GM23338 (cell line): ENCODE measurements around the gene MPHOSPH9. TPM values are rescaled to one million over a fixed set of nuclear protein-coding genes. Genes with fewer than 3 reads are reported as not detected.

Experiments
- ATAC-seq: fragments of 200-7000 bp; cut with Tn5 transposase; 3 replicates; pipeline ENCODE4 v1.9.1; 2020
- DNase-seq: peaks from one replicate; pipeline ENCODE4 v3.0.0-alpha.2; 2015; ENCODE audit warnings: low spot score
- H2AFZ ChIP-seq: fragments of 200-600 bp; sonication (generic); 2 replicates; pipeline ENCODE4 v1.8.0; 2016; ENCODE audit warnings: antibody characterized with exemption, mild to moderate bottlenecking, moderate library complexity
- H3F3A ChIP-seq: fragments of 200-600 bp; sonication (generic); replicated peaks from 2 replicates; pipeline ENCODE4 v1.8.0; 2017; ENCODE audit warnings: antibody characterized with exemption, mixed run types, low read depth
- H3K27ac ChIP-seq: fragments of 200-600 bp; sonication (generic); 2 replicates; pipeline ENCODE4 v1.6.1; 2016; ENCODE audit warnings: low read depth
- H3K27me3 ChIP-seq: fragments of 200-600 bp; sonication (generic); 2 replicates; pipeline ENCODE4 v1.8.0; 2016; ENCODE audit warnings: mild to moderate bottlenecking, mixed run types, moderate library complexity; ENCODE audit not compliant: insufficient read depth
- H3K36me3 ChIP-seq: fragments of 200-600 bp; sonication (generic); 2 replicates; pipeline ENCODE4 v1.8.0; 2016; ENCODE audit warnings: mild to moderate bottlenecking; ENCODE audit not compliant: insufficient read depth
- H3K4me1 ChIP-seq: fragments of 200-600 bp; sonication (generic); 2 replicates; pipeline ENCODE4 v1.8.0; 2016; ENCODE audit warnings: mild to moderate bottlenecking, moderate library complexity; ENCODE audit not compliant: insufficient read depth
- H3K4me2 ChIP-seq: fragments of 200-600 bp; sonication (generic); 2 replicates; pipeline ENCODE4 v1.7.1; 2017; ENCODE audit warnings: mixed run types
- H3K4me3 ChIP-seq: fragments of 200-600 bp; sonication (generic); 2 replicates; pipeline ENCODE4 v1.6.1; 2016; ENCODE audit warnings: mixed run types
- H3K79me2 ChIP-seq: fragments of 200-600 bp; sonication (generic); replicated peaks from 2 replicates; pipeline ENCODE4 v1.8.0; 2017; ENCODE audit warnings: mild to moderate bottlenecking; ENCODE audit not compliant: insufficient read depth
- H3K9me2 ChIP-seq: fragments of 200-600 bp; sonication (generic); 2 replicates; pipeline ENCODE4 v1.8.0; 2017; ENCODE audit not compliant: insufficient read depth
- H4K20me1 ChIP-seq: fragments of 200-600 bp; sonication (generic); replicated peaks from 2 replicates; pipeline ENCODE4 v1.8.0; 2017; ENCODE audit warnings: mild to moderate bottlenecking; ENCODE audit not compliant: insufficient read depth
- H3K27ac Mint-ChIP-seq: 2 replicates; pipeline ENCODE4 v1.8.0; 2020; ENCODE audit warnings: inconsistent platforms, mild to moderate bottlenecking, moderate library complexity, mixed read lengths
- H3K27me3 Mint-ChIP-seq: 3 replicates; pipeline ENCODE4 v1.8.0; 2022; ENCODE audit warnings: low read depth, mild to moderate bottlenecking, moderate library complexity, mixed read lengths, inconsistent platforms; ENCODE audit not compliant: insufficient read depth, poor library complexity
- H3K36me3 Mint-ChIP-seq: 3 replicates; pipeline ENCODE4 v1.8.0; 2021; ENCODE audit warnings: low read depth, mild to moderate bottlenecking, inconsistent platforms, moderate library complexity, mixed read lengths
- H3K4me1 Mint-ChIP-seq: 3 replicates; pipeline ENCODE4 v1.8.0; 2020; ENCODE audit warnings: mild to moderate bottlenecking, inconsistent platforms, mixed read lengths
- H3K4me3 Mint-ChIP-seq: 3 replicates; pipeline ENCODE4 v1.8.0; 2021; ENCODE audit warnings: moderate library complexity, mild to moderate bottlenecking, inconsistent platforms, mixed read lengths
- H3K9me3 Mint-ChIP-seq: 3 replicates; pipeline ENCODE4 v1.8.0; 2020; ENCODE audit warnings: moderate library complexity, mild to moderate bottlenecking, inconsistent platforms, mixed read lengths
- CREB1 ChIP-seq: fragments of 250-450 bp; sonication (Bioruptor Pico); IDR thresholded peaks from 2 replicates; pipeline ENCODE4 v1.5.0; 2020; ENCODE audit warnings: low read depth, mild to moderate bottlenecking, moderate library complexity
- CTCF ChIP-seq, 2 experiments: fragments of 200-600 bp in 1 of 2; sonication (generic) in 1 of 2; conservative IDR thresholded peaks; 2 replicates each; pipeline versions ENCODE4 v1.5.1 to v1.6.1; 2016 to 2017; ENCODE audit warnings: antibody characterized with exemption in 2 of 2, low read depth in 2 of 2, mild to moderate bottlenecking in 2 of 2, moderate library complexity in 1 of 2
- EZH2 ChIP-seq: fragments of 200-600 bp; sonication (generic); IDR thresholded peaks from one replicate; pipeline ENCODE4 v1.8.0; 2017; ENCODE audit warnings: antibody characterized with exemption, mild to moderate bottlenecking, low read depth; ENCODE audit not compliant: unreplicated experiment
- EZH2phosphoT487 ChIP-seq: fragments of 200-600 bp; sonication (generic); IDR thresholded peaks from one replicate; pipeline ENCODE4 v1.8.1; 2018; ENCODE audit warnings: antibody characterized with exemption; ENCODE audit not compliant: unreplicated experiment
- NANOG ChIP-seq: IDR thresholded peaks from 2 replicates; pipeline ENCODE4 v1.6.1; 2016; ENCODE audit warnings: antibody characterized with exemption, borderline replicate concordance
- POLR2AphosphoS5 ChIP-seq: IDR thresholded peaks from 2 replicates; pipeline ENCODE4 v1.6.1; 2016; ENCODE audit warnings: antibody characterized with exemption, low read depth
- REST ChIP-seq: IDR thresholded peaks from one replicate; pipeline ENCODE4 v1.6.1; 2018; ENCODE audit warnings: antibody characterized with exemption; ENCODE audit not compliant: unreplicated experiment
- STAT1 ChIP-seq: IDR thresholded peaks from one replicate; pipeline ENCODE4 v1.6.1; 2016; ENCODE audit warnings: antibody characterized with exemption; ENCODE audit not compliant: unreplicated experiment
- ZNF114 ChIP-seq: fragments of 250-450 bp; sonication (Bioruptor Pico); IDR thresholded peaks from 2 replicates; pipeline ENCODE4 v1.5.0; 2020; ENCODE audit warnings: mild to moderate bottlenecking, moderate library complexity
- ZNF331 ChIP-seq: fragments of 250-450 bp; sonication (Bioruptor Pico); IDR thresholded peaks from 2 replicates; pipeline ENCODE4 v1.5.0; 2020; ENCODE audit warnings: low read depth, mild to moderate bottlenecking, moderate library complexity
- ZNF462 ChIP-seq: fragments of 250-450 bp; sonication (Bioruptor Pico); IDR thresholded peaks from 2 replicates; pipeline ENCODE4 v1.5.0; 2020; ENCODE audit warnings: mild to moderate bottlenecking, moderate library complexity
- polyA plus RNA-seq: library from polyadenylated mRNA; unstranded; fragments of >200 nt; fragmentation: Nextera tagmentation; extraction: Ambion mirVana; gene quantifications from 2 replicates; pipeline ENCODE4 v1.2.1, GENCODE V29; 2016
- total RNA-seq: library from RNA; depleted of rRNA; stranded (reverse); fragments of >200 nt; shearing (Covaris generic); gene quantifications from 2 replicates; pipeline ENCODE4 v1.2.3, GENCODE V29; 2014

Gene MPHOSPH9
- total and polyA plus RNA-seq, 2 experiments from 2014 or later = 30.5 to 77.9 TPM

GRCh38 chr12:123109319-123109772, 123.6 kb downstream of the MPHOSPH9 start:
- no peak for DNase-seq
- no peaks in the 10 kb centered on the region for H3K9me2 ChIP-seq
- no peak overlapping the region for H3K4me3 ChIP-seq
- no peaks in the 10 kb centered on the region for H3K9me3 Mint-ChIP-seq
- ATAC-seq = no peak
- peaks cover 20% of the 10 kb centered on the region for H3K4me1 ChIP-seq
- no peaks in the 10 kb centered on the region for H3K27me3 ChIP-seq
- peaks cover 31% of the 10 kb centered on the region for H3K4me1 Mint-ChIP-seq
- no peaks in the 10 kb centered on the region for H3K36me3 ChIP-seq
- no peak overlapping the region for H3K4me3 Mint-ChIP-seq
- no peak overlapping the region for H3K4me2 ChIP-seq
- H3K36me3 Mint-ChIP-seq = no peaks in the 10 kb centered on the region; the same call in 2 of the 3 replicates
- no peak overlapping the region for H2AFZ ChIP-seq
- H3K27ac ChIP-seq = no peak overlapping the region
- TF ChIP-seq CREB1 (CRISPR knock-in tag) (no peak), EZH2phosphoT487 (no peak), REST (no peak), ZNF462 (CRISPR knock-in tag) (no peak), ZNF331 (no peak), EZH2 (no peak), CTCF (conservative IDR thresholded peaks at IDR 0.05; ENCODE audit: low read depth in 2 of 2) (no peak), ZNF114 (CRISPR knock-in tag) (no peak), POLR2AphosphoS5 (no peak), NANOG (no peak), STAT1 (no peak)
- peaks cover 7% of the 10 kb centered on the region for H3K27me3 Mint-ChIP-seq
- no peaks in the 10 kb centered on the region for H4K20me1 ChIP-seq
- H3K27ac Mint-ChIP-seq = no peak overlapping the region
- H3K79me2 ChIP-seq = no peaks in the 10 kb centered on the region
- no peaks in the 10 kb centered on the region; the same call in 1 of the 2 replicates for H3F3A ChIP-seq
